ENCODE measurements around the gene PAFAH1B1.

The PAFAH1B1 gene

GRCh38 chr17:2681650-2682049, 88.2 kb downstream of the PAFAH1B1 start:
- no peak overlapping the region for H3K27ac Mint-ChIP-seq
- no peak for DNase-seq (ENCODE audit: low spot score)
- H3K36me3 Mint-ChIP-seq (ENCODE audit: low read depth) = peaks cover 46% of the 10 kb centered on the region
- no peaks in the 10 kb centered on the region for H3K27me3 Mint-ChIP-seq (ENCODE audit: low read depth)
- H3K9me3 Mint-ChIP-seq = no peaks in the 10 kb centered on the region
- no peak overlapping the region for H3K4me3 Mint-ChIP-seq
- no peaks in the 10 kb centered on the region for H3K4me1 Mint-ChIP-seq (ENCODE audit: low read depth)

- H3K36me3 Mint-ChIP-seq (ENCODE audit: low read depth) = peaks cover 43% of the 10 kb centered on the region
- no peak overlapping the region for H3K4me3 Mint-ChIP-seq
- H3K27me3 Mint-ChIP-seq (ENCODE audit: low read depth) = no peaks in the 10 kb centered on the region
- DNase-seq (ENCODE audit: low spot score) = no peak
- H3K9me3 Mint-ChIP-seq = no peaks in the 10 kb centered on the region
- no peak overlapping the region for H3K27ac Mint-ChIP-seq
- no peaks in the 10 kb centered on the region for H3K4me1 Mint-ChIP-seq (ENCODE audit: low read depth)
Observed at GRCh38 chr17:2682176-2682938, 88.9 kb downstream of the PAFAH1B1 start.

GRCh38 chr17:2683912-2684311, 90.5 kb downstream of the PAFAH1B1 start:
- H3K36me3 Mint-ChIP-seq (ENCODE audit: low read depth) = peaks cover 43% of the 10 kb centered on the region
- H3K27me3 Mint-ChIP-seq (ENCODE audit: low read depth) = no peaks in the 10 kb centered on the region
- no peaks in the 10 kb centered on the region for H3K9me3 Mint-ChIP-seq
- no peak overlapping the region for H3K27ac Mint-ChIP-seq
- DNase-seq (ENCODE audit: low spot score) = no peak
- H3K4me3 Mint-ChIP-seq = no peak overlapping the region
- H3K4me1 Mint-ChIP-seq (ENCODE audit: low read depth) = no peaks in the 10 kb centered on the region

GRCh38 chr17:2684549-2684948, 91.1 kb downstream of the PAFAH1B1 start:
- no peak for DNase-seq (ENCODE audit: low spot score)
- H3K36me3 Mint-ChIP-seq (ENCODE audit: low read depth) = peaks cover 43% of the 10 kb centered on the region
- no peaks in the 10 kb centered on the region for H3K27me3 Mint-ChIP-seq (ENCODE audit: low read depth)
- H3K4me1 Mint-ChIP-seq (ENCODE audit: low read depth) = no peaks in the 10 kb centered on the region
- H3K27ac Mint-ChIP-seq = no peak overlapping the region
- no peak overlapping the region for H3K4me3 Mint-ChIP-seq
- H3K9me3 Mint-ChIP-seq = no peaks in the 10 kb centered on the region

GRCh38 chr17:2685696-2686095, 92.2 kb downstream of the PAFAH1B1 start:
- Mint-ChIP-seq H3K4me1 (ENCODE audit: low read depth) (no peaks in the 10 kb centered on the region), H3K4me3 (no peak overlapping the region)

GRCh38 chr17:2687074-2687418, 93.6 kb downstream of the PAFAH1B1 start:
- H3K27ac Mint-ChIP-seq = no peak overlapping the region

More at GRCh38 chr17:2685696-2686095, 92.2 kb downstream of the PAFAH1B1 start:
- Mint-ChIP-seq H3K27ac (no peak overlapping the region), H3K36me3 (ENCODE audit: low read depth) (peaks cover 34% of the 10 kb centered on the region), H3K9me3 (no peaks in the 10 kb centered on the region), H3K27me3 (ENCODE audit: low read depth) (no peaks in the 10 kb centered on the region)
- DNase-seq (ENCODE audit: low spot score) = no peak

GRCh38 chr17:2688351-2689342, 95.2 kb downstream of the PAFAH1B1 start:
- Mint-ChIP-seq H3K4me1 (ENCODE audit: low read depth) (no peaks in the 10 kb centered on the region), H3K27ac (no peak overlapping the region), H3K9me3 (no peaks in the 10 kb centered on the region), H3K27me3 (ENCODE audit: low read depth) (no peaks in the 10 kb centered on the region), H3K4me3 (no peak overlapping the region), H3K36me3 (ENCODE audit: low read depth) (peaks cover 13% of the 10 kb centered on the region)
- no peak for DNase-seq (ENCODE audit: low spot score)

More at GRCh38 chr17:2687074-2687418, 93.6 kb downstream of the PAFAH1B1 start:
- Mint-ChIP-seq H3K27me3 (ENCODE audit: low read depth) (no peaks in the 10 kb centered on the region), H3K9me3 (no peaks in the 10 kb centered on the region), H3K4me1 (ENCODE audit: low read depth) (no peaks in the 10 kb centered on the region), H3K4me3 (no peak overlapping the region), H3K36me3 (ENCODE audit: low read depth) (peaks cover 23% of the 10 kb centered on the region)
- DNase-seq (ENCODE audit: low spot score) = no peak

- H3K9me3 Mint-ChIP-seq = no peaks in the 10 kb centered on the region
- no peaks in the 10 kb centered on the region for H3K4me1 Mint-ChIP-seq (ENCODE audit: low read depth)
- no peak overlapping the region for H3K27ac Mint-ChIP-seq
Observed at GRCh38 chr17:2689411-2690164, 96.1 kb downstream of the PAFAH1B1 start.

GRCh38 chr17:2690165-2691068, 97.0 kb downstream of the PAFAH1B1 start:
- no peak overlapping the region for H3K4me3 Mint-ChIP-seq
- no peaks in the 10 kb centered on the region for H3K9me3 Mint-ChIP-seq
- H3K4me1 Mint-ChIP-seq (ENCODE audit: low read depth) = no peaks in the 10 kb centered on the region
- no peak for DNase-seq (ENCODE audit: low spot score)
- H3K36me3 Mint-ChIP-seq (ENCODE audit: low read depth) = peaks cover 5% of the 10 kb centered on the region
- H3K27me3 Mint-ChIP-seq (ENCODE audit: low read depth) = no peaks in the 10 kb centered on the region
- H3K27ac Mint-ChIP-seq = no peak overlapping the region

More at GRCh38 chr17:2689411-2690164, 96.1 kb downstream of the PAFAH1B1 start:
- no peak for DNase-seq (ENCODE audit: low spot score)
- peaks cover 5% of the 10 kb centered on the region for H3K36me3 Mint-ChIP-seq (ENCODE audit: low read depth)
- no peak overlapping the region for H3K4me3 Mint-ChIP-seq
- no peaks in the 10 kb centered on the region for H3K27me3 Mint-ChIP-seq (ENCODE audit: low read depth)

- H3K4me3 Mint-ChIP-seq = no peak overlapping the region
- no peaks in the 10 kb centered on the region for H3K9me3 Mint-ChIP-seq
- peaks cover 5% of the 10 kb centered on the region for H3K36me3 Mint-ChIP-seq (ENCODE audit: low read depth)
- DNase-seq (ENCODE audit: low spot score) = no peak
- H3K27me3 Mint-ChIP-seq (ENCODE audit: low read depth) = no peaks in the 10 kb centered on the region
- no peaks in the 10 kb centered on the region for H3K4me1 Mint-ChIP-seq (ENCODE audit: low read depth)
- H3K27ac Mint-ChIP-seq = no peak overlapping the region
Observed at GRCh38 chr17:2691069-2691871, 97.8 kb downstream of the PAFAH1B1 start.

GRCh38 chr17:2691965-2692780, 98.7 kb downstream of the PAFAH1B1 start:
- peaks cover 9% of the 10 kb centered on the region for H3K36me3 Mint-ChIP-seq (ENCODE audit: low read depth)
- H3K9me3 Mint-ChIP-seq = no peaks in the 10 kb centered on the region
- no peak overlapping the region for H3K4me3 Mint-ChIP-seq
- no peaks in the 10 kb centered on the region for H3K4me1 Mint-ChIP-seq (ENCODE audit: low read depth)
- DNase-seq (ENCODE audit: low spot score) = no peak
- H3K27ac Mint-ChIP-seq = no peak overlapping the region
- no peaks in the 10 kb centered on the region for H3K27me3 Mint-ChIP-seq (ENCODE audit: low read depth)

- H3K27ac Mint-ChIP-seq = no peak overlapping the region
- H3K9me3 Mint-ChIP-seq = no peaks in the 10 kb centered on the region
- peaks cover 8% of the 10 kb centered on the region for H3K36me3 Mint-ChIP-seq (ENCODE audit: low read depth)
- H3K27me3 Mint-ChIP-seq (ENCODE audit: low read depth) = no peaks in the 10 kb centered on the region
- H3K4me1 Mint-ChIP-seq (ENCODE audit: low read depth) = no peaks in the 10 kb centered on the region
- no peak overlapping the region for H3K4me3 Mint-ChIP-seq
- DNase-seq (ENCODE audit: low spot score) = no peak
Observed at GRCh38 chr17:2692781-2693135, 99.3 kb downstream of the PAFAH1B1 start.
